DMS114 treated with DMSO at 0.1 percent for 48 hours (cell line): ENCODE results near the gene POU3F1.
"Not testable (repeated sequence)": the region's sequence is repeated elsewhere in the genome, so short reads cannot be mapped to it uniquely, and the experiment has no call there.

Experiments used
- DNase-seq: peaks from one replicate; lab custom pipeline; 2025; ENCODE audit not compliant: unreplicated experiment; lab: John Stamatoyannopoulos, UW

POU3F1 gene

GRCh38 chr1:38050397-38051078 lies 3.9 kb upstream of the POU3F1 start:
- no peak for DNase-seq

DNA sequence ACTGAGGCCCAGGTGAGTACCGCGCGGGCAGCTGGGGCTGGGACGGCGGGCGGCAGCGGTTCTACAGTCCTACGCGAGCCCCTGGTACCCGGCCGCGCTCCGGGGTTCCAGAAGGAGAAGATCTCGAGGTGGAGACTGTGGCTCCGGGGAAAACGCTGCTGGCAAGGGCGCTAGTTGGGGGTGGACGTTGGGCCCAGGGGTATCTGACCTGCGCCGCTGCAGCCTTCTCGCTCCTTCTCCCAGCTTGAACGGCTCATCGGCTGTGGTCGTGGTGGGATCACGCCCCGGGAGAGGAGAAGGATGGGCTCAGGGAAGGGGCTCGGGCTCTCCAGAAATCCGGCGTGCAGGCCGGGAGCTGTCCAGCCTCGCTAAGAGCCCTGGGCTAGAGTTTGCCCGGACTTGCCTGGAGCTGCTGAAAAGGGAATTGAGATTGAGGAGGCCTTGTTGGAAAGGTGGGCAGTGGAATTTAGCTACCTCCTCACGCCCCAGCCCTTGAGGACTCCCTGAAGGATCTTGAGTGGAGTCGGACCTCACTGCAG lies 1.1 kb upstream of the POU3F1 start:
- no peak for DNase-seq

DNA sequence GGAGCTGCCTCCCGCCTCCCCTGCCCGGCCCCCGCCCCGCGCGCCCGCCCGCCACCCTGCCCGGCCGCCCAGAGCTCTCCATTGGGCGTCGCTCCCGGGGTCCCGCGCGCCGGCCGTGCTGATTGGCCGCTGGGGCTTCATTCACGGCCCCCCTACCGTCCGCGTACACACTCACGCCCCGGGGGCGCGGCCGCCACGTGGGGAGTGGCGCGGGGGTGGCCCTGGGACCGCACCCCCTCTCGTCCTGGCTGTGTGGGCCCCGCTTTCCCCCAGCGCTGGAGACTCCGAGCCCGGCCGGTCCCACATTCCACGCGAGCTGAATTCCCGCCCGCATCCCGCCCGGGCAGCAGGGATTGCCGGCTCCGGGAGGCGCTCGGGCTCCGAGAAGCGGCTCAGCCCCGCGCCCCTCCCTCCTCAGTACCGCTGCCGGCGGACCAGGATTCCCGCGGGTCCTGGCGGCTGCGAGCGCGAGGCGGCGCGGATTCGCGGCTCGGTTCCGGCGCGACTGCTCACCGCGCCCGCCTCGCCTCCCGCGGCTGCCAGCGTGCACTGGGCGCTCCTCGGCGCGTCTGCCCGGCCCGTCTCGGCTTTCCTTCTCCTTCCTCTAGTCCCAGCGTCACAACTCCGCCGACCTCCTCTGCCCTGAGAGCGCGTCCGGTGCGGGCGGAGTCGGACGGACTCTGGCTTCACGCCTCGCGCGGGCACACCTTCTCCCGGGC lies 450 bp upstream of the POU3F1 start:
- DNase-seq, result peak; percentile 77

DNA sequence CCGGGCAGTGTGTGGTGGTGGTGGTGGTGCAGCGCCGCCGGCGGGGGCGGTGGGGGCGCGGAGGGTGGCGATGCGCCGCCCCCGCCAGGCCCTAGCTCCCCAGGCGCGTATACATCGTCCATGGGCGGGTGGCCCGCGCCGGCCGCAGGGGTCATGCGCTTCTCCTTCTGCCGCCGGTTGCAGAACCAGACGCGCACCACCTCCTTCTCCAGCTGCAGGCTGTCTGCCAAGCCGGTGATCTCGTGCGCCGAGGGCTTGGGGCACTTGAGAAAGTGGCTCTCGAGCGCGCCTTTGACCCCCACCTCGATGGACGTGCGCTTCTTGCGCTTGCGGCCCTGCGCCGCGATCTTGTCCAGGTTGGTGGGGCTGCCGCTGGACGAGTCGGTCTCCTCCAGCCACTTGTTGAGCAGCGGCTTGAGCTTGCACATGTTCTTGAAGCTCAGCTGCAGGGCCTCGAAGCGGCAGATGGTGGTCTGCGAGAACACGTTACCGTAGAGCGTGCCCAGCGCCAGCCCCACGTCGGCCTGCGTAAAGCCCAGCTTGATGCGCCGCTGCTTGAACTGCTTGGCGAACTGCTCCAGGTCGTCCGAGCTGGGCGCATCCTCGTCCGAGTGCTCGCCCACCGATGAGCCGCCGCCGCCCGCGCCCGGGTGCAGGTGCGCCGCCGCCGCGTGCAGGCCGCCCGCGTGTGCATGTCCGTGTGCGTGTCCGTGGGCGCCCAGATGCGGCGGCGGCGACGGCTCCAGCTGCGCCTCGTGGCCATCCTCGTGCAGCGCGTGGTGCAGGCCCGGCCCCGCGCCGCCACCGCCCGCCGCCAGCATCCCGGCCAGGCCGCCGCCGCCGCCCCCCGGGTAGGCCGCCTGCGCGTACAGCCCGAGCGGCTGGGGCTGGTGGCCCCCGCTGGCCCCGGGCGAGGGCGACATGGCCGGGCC lies 926 bp downstream of the POU3F1 start:
- no peak for DNase-seq

DNA sequence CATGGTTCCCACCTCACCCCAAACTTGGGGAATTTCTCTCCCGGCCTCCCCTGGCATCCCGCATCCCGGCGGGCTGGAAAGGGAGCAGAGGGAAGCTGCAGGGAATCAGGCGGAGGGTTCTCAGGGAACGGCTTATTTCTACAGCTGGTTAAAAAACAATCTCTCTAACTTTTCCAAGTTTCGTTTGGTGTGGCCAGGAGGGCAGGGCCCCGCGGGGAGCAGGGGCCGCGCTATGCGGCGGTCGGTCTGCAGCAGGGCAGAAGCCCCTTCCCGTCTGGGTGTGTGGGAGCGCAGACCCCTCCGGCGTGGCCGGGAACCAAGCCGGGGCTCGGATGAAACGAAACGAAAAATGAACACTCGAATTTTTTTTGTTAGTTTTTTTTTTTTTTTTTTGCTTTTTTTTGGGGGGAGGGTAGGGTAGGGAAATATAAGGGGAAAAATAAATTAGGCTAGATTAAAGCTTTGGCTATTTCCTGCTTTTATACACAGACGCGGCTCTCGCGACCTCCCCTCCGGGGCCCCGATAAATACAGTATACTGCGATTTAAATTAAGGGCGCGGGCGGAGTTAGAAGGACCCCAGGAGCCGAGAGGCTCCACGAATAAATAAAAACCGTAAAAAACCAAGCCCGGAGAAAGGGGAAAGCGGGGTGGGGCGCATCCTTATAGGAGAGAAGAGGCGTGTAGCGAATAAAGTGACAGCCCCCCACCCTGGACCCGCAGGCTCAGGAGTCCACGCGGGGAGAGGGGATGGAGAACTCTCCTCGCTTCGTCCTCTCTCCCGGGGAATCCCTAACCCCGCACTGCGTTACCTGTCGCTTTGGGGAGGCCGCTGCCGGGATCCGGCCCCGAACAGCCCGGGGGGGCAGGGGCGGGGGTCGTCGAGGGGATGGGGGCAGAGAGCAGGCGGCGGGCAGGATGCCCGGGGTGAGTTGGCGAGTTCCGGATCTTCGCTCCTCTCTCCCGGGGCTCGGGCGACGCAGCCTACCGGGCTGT lies 2.1 kb downstream of the POU3F1 start:
- DNase-seq, result no peak

DNA sequence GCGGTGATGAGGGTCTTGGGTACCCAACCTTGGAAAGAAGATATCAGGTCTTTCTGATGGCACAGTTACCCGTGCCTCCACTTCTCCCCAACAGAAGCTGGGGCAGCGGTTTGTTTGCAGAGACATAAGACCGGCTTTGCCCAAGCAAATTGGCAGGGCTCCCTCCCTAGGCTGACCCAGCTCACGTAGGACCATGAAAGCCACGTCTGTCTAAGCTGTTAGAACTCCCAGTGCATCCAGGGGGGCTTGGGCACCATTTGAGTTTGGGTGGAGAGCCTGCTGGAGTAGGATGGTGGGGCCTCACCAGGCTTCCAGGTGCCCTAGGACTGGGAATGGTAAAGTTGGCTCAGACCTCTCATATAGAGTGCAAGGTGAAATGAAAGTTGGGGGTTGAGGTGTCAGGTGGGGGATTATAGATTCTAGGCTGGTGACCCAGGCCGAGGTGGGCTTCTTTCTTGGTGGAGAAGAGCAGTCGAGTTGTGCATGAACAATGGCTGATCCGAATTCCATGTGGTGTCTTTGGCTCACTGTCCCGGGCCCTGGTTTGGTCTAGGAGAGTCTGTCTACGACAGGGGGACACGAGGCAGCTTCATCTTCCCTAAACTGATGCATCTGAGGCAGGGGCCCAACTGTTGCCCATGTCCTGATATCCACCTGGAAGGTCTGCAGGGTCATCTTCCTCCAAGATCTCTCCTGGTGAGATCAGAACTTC lies 3.4 kb downstream of the POU3F1 start:
- no peak for DNase-seq

GRCh38 chr1:38041936-38042834 lies 4.4 kb downstream of the POU3F1 start:
- no peak for DNase-seq

DNA sequence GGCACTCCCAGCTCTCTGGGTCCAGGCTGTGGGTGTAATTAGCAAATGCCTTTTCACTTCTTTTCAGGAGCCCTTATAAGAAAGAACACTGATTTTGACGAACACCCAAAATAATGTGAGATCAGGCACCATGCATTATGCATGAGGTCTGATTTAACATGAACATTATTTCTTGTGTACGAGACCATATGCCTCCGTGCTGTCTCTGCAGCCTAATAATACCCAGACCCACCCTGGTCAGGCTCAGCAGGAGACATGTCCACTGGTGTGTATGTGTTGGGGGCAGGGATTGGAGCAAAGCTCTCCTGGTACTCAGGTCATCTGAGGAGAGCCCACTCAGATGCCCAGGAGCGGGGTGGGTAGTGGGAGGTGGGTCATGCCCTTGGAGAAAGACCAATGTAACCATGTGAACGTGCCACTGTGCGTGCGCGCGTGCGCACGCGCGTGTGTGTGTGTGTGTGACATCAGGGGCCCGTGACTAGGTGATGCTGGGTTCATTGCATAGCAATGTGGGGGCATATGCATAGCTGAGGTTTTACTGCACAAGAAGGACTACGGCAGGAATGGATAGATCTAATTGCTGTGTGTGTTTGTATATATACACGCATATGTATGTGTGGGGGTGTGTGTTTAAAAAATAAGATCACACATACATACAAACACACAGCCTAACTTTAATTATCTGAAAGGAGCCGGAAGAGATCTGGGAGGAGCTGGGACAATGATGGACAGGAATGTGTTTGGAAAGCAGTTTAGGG lies 7.1 kb downstream of the POU3F1 start:
- DNase-seq, result no peak

GRCh38 chr1:38038861-38039260 lies 7.7 kb downstream of the POU3F1 start:
- DNase-seq, result no peak

DNA sequence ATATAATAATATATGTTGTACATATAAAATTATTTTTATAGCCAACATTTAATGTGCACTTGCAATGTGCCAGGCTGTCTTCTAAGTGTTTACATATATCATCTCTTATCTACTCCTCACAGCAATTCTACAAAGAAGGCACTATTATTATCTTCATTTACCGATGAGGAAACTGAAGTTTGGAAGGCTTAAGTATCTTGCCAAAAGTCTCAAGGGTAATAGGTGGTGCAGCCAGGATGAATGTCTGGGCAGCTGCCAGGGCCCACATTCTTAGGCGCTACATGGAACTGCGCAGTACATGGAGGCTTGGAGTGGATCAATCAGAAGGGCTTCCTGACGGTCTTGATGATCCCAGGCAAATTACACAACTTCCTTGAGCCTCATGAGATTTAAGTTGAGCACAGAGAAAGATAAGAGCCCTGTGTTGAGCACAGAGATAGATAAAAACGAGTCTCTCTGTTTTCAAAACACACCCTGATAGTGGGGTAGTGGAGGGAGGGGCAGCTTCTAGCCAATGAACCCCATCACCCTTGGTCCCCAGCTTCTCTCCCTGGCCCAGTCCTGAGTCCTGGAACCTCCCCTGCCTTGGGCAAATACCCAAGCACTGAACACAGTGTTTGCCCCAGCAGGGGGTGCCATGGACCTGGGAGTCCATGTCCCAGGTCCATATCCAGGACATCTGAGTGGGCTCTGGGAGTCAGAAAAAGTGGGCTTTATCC lies 9.2 kb downstream of the POU3F1 start:
- no peak for DNase-seq

- DNase-seq, result no peak
These were observed 11.7 kb downstream of the POU3F1 start for GRCh38 chr1:38034871-38035270.

- not testable (repeated sequence) for DNase-seq
These were observed 13.6 kb downstream of the POU3F1 start for GRCh38 chr1:38032992-38033391.

- DNase-seq, result no peak
These were observed 15.1 kb downstream of the POU3F1 start for GRCh38 chr1:38031513-38031866.

DNA sequence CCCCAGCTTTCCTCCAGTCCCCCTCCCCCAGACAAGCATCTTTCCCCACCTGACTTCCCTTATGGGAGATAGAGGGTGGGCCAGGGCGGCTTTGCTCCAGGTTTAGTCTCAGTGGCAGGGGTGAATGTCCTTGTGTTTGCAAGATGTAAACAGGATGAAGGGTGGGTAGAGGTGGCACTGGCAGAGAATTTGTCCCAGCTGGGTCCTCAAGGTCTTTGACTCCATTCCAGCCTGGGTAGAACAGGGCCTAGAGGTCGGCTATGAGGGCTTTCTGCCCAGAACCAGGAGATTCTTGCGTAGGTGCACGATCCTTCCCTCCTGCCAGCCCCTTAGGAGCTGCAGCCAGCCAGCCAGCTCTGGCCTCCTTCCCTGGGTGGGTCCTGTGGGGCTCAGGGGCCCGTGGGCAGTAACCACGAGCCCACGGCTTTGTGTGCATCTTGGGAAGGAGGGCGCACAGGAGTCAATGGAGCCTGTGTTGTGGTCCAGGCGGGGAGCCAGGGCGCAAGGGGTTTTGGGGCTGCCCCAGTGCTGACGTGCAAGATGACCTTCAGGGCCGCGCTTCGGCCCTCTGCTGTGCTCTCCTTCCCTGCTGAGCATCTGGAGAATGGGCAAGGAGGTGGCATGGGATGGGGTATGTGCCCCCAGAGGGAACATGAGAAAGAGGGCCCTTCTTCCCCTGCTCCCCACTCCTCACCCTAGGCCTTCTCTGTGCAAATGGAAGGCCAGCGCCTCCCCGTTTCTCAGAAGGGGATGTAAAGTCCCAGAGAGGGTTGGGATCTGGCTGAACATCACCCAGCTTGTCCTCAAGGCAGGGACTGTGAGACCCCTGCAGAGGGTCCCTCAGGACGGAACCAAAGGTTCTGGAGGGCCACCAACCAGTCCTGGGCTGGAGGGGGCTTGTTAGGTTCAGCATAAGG lies 15.7 kb downstream of the POU3F1 start:
- DNase-seq, result no peak

DNA sequence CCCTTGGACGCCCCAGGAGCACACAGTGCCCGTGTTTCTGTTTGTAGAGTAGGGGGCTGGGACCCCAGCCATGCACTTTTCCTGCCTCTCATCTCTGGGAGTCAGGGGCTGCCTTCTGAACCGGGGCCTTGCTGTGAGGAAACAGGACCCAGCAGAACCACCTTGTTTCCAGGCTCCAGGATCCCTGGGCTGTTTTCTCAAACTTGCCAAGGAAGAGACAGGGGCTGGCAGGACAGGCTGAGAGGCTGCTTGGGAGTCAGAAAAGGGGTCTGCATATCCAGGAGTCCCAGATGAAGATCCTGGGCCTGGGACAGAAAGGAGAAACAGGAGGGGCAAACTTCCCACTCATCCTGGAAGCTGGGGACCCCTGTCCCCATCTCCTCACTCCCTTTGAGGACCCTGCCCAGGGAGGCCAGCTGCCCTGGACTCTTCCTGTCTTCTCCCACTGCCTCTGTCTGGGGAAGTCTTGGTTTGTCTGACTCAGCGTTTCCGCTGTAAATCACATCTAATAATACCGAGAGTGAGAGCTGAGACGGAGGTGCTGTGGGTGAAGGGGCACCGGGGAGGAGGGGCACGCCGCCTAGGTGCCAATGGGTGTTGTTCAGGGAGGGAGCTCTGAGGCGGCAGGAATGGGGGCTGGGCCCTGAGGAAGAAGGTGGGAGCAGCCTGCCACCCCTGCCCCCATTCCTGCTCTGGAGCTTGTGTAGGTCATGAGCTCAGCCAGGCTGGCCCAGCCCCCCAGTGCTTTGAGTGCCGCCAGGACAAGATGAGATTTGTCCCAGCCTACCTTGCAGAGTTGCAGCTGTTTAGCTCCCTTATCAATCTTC lies 16.7 kb downstream of the POU3F1 start:
- DNase-seq, result no peak
